Measurements from ENCODE around the gene RIC3.
"Not testable (repeated sequence)": the region's sequence is repeated elsewhere in the genome, so short reads cannot be mapped to it uniquely, and the experiment has no call there.

The RIC3 gene

GRCh38 chr11:8164746-8165145 is 4.1 kb downstream of the RIC3 start:
- Histone ChIP-seq H3K4me3 (ENCODE audit: insufficient read depth, low read length, poor library complexity, severe bottlenecking) (no peak overlapping the region), H4K20me1 (ENCODE audit: low read depth, low read length) (no peaks in the 10 kb centered on the region), H3K4me2 (ENCODE audit: low read depth, low read length, poor library complexity, severe bottlenecking) (no peak overlapping the region), H3K9me3 (ENCODE audit: insufficient read depth, low read length) (no peaks in the 10 kb centered on the region), H3F3A (ENCODE audit: insufficient read depth) (no peaks in the 10 kb centered on the region), H3K36me3 (ENCODE audit: low read length) (no peaks in the 10 kb centered on the region), H3K79me2 (ENCODE audit: insufficient read depth, low read length) (no peaks in the 10 kb centered on the region), H3K9me2 (replicated peaks; ENCODE audit: insufficient read depth, low read length) (no peaks in the 10 kb centered on the region), H3K27me3 (ENCODE audit: low read length) (no peaks in the 10 kb centered on the region; the same call in 1 of the 2 replicates), H2AFZ (ENCODE audit: low read depth, low read length, severe bottlenecking) (no peak overlapping the region), H3K9ac (ENCODE audit: low read length) (no peak overlapping the region), H3K27ac (ENCODE audit: low read depth, low read length) (no peak overlapping the region)
- TF ChIP-seq EZH2phosphoT487 (conservative IDR thresholded peaks at IDR 0.05; ENCODE audit: low read length) (no peak), CTCF (IDR thresholded peaks at IDR 0.05; ENCODE audit: insufficient read depth, low read length, poor library complexity, severe bottlenecking) (no peak)

- H3K79me2 ChIP-seq (ENCODE audit: insufficient read depth, low read length); H3K4me2 ChIP-seq (ENCODE audit: low read depth, low read length, poor library complexity, severe bottlenecking); H4K20me1 ChIP-seq (ENCODE audit: low read depth, low read length); H3K36me3 ChIP-seq (ENCODE audit: low read length); H3F3A ChIP-seq (ENCODE audit: insufficient read depth); H3K4me3 ChIP-seq (ENCODE audit: insufficient read depth, low read length, poor library complexity, severe bottlenecking); H3K27ac ChIP-seq (ENCODE audit: low read depth, low read length); H3K9me2 ChIP-seq (replicated peaks; ENCODE audit: insufficient read depth, low read length); H3K9ac ChIP-seq (ENCODE audit: low read length); H2AFZ ChIP-seq (ENCODE audit: low read depth, low read length, severe bottlenecking); H3K9me3 ChIP-seq (ENCODE audit: insufficient read depth, low read length); H3K27me3 ChIP-seq (ENCODE audit: low read length): not testable (repeated sequence)
These were observed 7.1 kb downstream of the RIC3 start for GRCh38 chr11:8161627-8162304.

- Histone ChIP-seq H3K27ac (ENCODE audit: low read depth, low read length) (no peak overlapping the region), H3K9ac (ENCODE audit: low read length) (no peak overlapping the region), H3K9me2 (replicated peaks; ENCODE audit: insufficient read depth, low read length) (no peaks in the 10 kb centered on the region), H3K36me3 (ENCODE audit: low read length) (no peaks in the 10 kb centered on the region), H2AFZ (ENCODE audit: low read depth, low read length, severe bottlenecking) (no peak overlapping the region), H3F3A (ENCODE audit: insufficient read depth) (no peaks in the 10 kb centered on the region), H4K20me1 (ENCODE audit: low read depth, low read length) (no peaks in the 10 kb centered on the region), H3K4me2 (ENCODE audit: low read depth, low read length, poor library complexity, severe bottlenecking) (no peak overlapping the region), H3K4me3 (ENCODE audit: insufficient read depth, low read length, poor library complexity, severe bottlenecking) (no peak overlapping the region), H3K79me2 (ENCODE audit: insufficient read depth, low read length) (no peaks in the 10 kb centered on the region), H3K27me3 (ENCODE audit: low read length) (no peaks in the 10 kb centered on the region), H3K9me3 (ENCODE audit: insufficient read depth, low read length) (no peaks in the 10 kb centered on the region)
- TF ChIP-seq CTCF (IDR thresholded peaks at IDR 0.05; ENCODE audit: insufficient read depth, low read length, poor library complexity, severe bottlenecking) (no peak), EZH2phosphoT487 (conservative IDR thresholded peaks at IDR 0.05; ENCODE audit: low read length) (no peak)
These were observed 11.9 kb downstream of the RIC3 start for GRCh38 chr11:8156877-8157276.

DNA sequence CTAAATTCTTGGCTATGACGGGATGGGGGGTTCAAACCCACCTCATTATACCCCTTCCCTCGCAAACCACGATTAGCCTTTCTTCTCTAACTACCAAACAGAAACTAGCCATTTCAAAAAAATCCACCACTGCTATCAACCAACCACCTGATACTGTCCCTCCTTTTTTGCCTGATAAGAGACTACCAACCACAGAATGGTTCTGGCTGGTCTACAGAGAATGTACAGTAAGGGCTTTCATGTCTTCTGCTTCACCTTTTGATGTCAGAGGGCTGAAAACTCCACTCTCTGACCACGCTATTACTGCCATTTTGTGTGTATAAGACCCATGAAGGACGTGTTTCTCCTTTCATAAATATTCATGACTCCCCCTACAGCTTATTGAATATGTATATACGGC is 19.1 kb downstream of the RIC3 start:
- H3K9me2 ChIP-seq (replicated peaks; ENCODE audit: insufficient read depth, low read length) = no peaks in the 10 kb centered on the region
- TF ChIP-seq EZH2phosphoT487 (conservative IDR thresholded peaks at IDR 0.05; ENCODE audit: low read length) (no peak), CTCF (IDR thresholded peaks at IDR 0.05; ENCODE audit: insufficient read depth, low read length, poor library complexity, severe bottlenecking) (no peak)
- H3K4me3 ChIP-seq (ENCODE audit: insufficient read depth, low read length, poor library complexity, severe bottlenecking) = no peak overlapping the region
- H3K79me2 ChIP-seq (ENCODE audit: insufficient read depth, low read length) = no peaks in the 10 kb centered on the region
- no peaks in the 10 kb centered on the region for H4K20me1 ChIP-seq (ENCODE audit: low read depth, low read length)
- H3K9me3 ChIP-seq (ENCODE audit: insufficient read depth, low read length) = no peaks in the 10 kb centered on the region
- H2AFZ ChIP-seq (ENCODE audit: low read depth, low read length, severe bottlenecking) = no peak overlapping the region
- no peaks in the 10 kb centered on the region for H3K27me3 ChIP-seq (ENCODE audit: low read length)
- no peak overlapping the region for H3K9ac ChIP-seq (ENCODE audit: low read length)
- no peaks in the 10 kb centered on the region for H3F3A ChIP-seq (ENCODE audit: insufficient read depth)
- no peak overlapping the region for H3K27ac ChIP-seq (ENCODE audit: low read depth, low read length)
- no peaks in the 10 kb centered on the region for H3K36me3 ChIP-seq (ENCODE audit: low read length)
- no peak overlapping the region for H3K4me2 ChIP-seq (ENCODE audit: low read depth, low read length, poor library complexity, severe bottlenecking)
